C1 segment of cervical spinal cord (tissue), 14 donors: ENCODE measurements around the gene UROC1.

ENCODE experiments used
- DNase-seq, 14 donors: peaks; one replicate each; lab custom pipeline; 2025; lab: John Stamatoyannopoulos, UW

Gene UROC1

DNA sequence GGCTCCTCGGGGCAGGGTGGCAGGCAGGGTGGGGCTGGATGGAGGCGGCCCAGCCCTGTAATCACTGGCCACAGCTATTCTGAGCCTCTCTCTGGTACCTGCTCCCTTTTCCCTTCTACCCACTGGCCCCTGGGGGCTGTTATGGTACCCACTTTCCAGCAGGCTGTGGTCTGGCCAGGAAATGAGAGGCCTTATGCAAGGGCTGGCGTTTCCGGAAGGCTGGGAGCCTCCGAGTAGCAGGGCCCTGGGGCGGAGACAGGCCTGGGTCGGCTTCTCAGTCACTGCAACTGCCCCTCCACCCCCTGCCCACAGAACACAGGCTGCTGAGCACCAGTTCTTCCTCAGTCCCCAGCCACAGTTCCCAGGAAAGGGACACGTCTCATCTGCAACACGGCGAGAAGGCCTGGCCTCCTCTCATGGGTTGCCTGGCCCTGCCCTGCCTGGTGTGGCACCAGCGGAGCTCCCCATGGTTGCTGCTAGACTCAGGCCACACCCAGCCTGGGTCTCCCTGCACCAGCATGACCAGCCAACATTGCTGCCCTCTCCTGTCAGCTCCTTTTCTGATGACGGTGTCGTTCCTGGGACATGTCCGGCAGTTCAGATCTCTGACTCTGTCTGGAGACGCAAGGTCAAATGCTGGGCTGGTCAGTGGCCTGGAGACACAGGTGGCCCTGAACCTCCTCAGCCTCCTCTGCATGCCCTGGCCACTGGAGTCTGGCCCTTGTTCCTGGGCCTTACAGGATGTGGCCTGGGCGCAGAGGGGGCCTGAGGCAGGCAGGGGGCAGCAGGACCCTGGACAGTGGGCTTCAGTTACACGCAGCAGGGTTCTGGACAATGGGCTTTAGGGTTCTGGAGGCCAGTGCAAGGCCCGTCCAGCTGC is 12.8 kb upstream of the UROC1 start:
- DNase-seq: peak in 2 of 14 donors; percentile 24 to 54

DNA sequence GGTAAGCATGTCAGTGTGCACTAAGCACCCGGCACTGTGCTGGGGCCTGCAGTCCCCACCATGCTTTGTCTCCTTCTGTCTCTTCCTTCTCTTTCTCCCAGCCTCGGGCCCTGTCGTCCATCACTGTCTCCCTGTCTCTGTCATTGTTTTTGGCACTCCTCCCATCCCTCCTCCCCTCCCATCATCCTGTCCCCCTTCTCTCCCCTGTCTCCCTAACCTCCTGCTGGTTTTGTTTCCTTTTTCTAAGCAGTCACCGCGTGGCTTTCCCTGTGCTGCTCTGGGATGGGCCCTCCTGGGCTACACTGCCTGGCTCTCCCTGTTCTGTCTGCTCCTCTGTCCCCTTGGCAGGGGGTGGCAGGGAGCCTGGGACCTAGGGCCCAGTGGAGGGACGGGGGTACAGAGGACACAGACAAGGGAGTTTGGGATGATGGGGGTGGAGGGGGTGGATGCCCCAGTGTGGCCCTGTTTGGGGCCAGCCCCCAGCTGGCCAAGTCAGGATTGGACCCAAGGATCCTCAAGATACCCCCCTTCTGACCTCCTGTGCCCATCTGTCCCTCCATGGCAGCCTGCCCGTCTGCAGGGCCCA is 12.1 kb upstream of the UROC1 start:
- no peak for DNase-seq

DNA sequence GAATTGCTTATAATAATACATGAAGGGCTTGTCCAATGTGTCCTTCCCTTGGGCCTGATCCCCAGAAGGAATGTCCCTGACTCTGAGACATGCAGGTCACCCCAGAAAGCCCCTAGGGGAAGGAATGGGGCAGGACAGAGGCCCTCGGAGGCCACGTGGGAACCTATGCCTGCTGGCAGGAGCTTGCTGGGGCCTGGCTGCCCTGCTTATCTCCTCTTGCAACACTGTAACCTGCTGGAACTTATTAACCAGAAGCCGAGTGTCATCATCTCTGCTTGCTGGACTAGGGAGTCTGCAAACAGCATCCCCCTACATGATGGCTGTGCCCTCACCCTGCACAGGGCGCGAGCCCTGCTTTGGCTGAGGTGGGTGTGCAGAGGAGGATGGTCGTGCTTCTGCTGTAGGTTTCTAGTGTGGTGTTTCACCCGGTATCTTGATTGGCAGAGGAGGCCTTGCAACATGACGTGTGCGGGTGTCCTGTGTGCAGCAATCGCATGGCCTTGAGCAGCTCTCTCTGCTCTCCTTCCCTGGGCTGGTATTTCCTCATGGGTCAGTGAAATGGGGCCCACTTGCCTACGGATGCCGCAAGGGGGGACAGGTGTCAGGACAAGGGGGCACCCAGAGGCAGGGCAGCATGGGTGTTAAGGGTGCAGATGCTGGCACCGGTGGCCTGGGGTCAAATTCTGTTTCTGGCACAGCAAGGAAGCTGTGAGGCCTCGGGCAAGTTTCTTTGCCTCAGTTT is 11.4 kb upstream of the UROC1 start:
- DNase-seq: no peak

DNA sequence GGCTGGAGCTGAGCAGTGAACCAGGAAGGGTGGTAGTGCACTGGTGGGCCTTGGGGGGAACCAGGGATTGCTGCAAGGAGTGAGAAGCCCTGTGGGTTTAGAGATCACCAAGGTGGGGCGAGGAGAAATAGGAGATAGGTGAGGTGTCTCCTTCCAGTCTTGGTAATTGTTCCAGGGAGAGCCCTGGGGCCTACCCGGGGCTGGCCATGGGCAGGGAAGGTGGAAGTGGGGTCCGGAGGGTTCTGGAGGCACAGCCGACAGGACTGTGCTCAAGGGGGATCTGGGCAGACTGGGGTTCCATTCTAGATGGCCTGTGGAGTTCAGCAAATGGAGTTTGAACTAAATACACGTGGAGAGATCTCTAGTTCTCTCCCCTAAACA is 10.8 kb upstream of the UROC1 start:
- no peak for DNase-seq

DNA sequence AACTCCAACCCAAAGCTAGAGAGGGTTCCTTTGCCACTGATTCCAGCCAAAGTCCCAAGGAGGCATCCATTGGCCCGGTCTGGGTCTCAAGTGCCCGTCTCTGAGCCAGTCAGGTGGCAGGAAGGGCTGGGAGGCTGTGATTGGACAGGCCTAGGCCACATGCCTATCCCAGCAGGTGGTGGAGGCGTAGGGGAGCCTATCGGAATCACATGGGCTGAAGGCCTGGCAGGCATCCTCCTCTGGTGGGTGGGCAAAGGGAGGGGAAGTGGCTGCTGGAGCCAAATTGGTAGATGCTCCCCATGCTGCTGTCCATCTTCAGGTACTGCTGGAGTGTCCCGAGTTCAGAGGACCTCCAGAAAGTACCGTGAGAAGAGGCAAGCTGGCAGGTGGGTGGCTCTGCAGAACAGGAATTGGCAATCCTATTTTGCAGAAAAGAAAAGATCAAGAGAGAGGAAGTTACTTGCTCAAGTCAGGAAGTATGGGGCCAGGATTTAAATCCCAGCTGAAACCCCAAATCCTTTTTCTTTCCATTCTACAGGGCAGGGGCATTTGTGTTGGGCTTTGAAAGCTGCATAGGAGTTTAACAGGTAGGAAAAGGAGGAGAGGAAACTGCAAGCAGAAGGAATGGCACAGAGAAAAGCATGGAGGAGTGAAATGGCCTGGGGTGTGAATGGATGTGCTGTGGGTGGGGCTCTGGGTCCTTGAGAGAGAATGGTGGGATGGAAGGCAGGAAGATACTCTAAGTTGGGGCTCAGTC is 10.1 kb upstream of the UROC1 start:
- no peak for DNase-seq

DNA sequence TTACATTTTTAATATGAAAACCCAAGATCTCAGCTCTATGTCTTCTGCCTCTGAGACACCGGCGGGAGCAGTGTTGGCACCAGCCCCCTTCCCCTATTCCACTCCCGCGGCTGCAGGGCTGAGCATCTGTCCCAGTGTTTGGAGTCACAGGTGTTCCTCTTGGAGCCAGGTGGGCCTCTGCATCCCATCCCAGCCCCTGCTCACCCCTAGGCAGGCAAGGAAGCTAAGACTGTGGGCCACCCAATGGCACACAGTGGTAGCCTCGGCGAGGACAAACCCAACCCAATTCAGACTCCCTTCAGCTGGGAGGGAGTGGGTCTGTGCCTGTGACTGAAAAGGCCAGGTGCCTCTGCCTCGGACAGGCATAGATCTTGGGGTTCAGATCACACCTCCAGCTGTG is 9.4 kb upstream of the UROC1 start:
- DNase-seq: no peak

DNA sequence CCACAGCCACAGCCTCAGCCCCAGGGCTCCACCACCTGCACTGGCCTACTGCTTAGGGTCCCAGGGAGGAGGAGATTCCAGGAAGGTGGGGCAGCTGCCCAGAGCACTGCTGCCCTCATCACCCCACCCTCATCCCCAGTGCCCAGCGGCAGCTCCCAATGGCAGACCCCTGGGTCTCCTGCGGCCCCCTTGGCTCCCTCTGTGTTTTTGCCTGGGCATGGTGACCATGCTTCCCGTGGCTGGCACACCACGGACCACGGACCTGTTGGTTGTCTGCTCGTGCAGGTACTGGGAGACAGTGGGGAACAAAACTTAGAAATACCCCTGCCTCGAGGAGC is 9.1 kb upstream of the UROC1 start:
- DNase-seq: no peak

DNA sequence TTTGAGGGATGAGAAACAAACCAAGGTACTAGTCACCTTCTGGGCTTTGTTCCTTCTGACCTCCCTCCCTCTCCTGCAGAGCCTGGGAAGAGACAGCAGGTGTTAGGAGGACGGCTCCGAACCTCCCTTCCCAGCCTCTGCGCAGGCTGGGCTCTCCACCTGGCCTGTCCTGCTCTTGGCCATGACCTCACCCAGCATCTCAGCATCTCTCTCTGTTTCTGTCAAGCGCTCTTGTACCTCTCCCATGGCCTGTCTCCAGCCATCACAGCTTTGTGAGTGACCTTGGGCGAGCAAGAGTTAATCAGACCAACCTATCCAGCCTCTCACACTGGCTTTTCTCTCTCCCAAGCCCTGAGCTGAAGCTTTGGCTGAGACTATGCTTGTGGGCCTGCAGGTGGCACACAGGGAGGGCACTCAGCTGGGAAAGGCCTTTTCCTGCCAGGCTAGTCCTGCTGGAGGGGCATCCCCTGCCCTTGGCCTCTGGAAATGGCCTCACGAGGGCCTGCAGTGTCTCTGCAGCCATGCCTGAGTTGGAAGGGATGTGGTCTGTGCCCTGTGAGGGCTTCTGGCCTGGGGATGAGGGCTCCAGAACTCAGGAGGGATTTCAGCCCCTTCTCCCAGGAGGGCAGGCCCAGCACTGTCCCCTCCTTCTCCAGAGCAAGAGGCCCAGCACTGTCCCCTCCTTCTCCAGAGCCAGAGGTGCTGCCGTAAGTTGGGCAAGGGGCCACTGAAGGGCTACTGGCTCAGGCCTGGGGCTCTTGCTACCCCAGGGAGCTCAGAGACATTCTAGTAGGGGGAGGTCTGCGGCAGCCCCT is 8.5 kb upstream of the UROC1 start:
- no peak for DNase-seq

DNA sequence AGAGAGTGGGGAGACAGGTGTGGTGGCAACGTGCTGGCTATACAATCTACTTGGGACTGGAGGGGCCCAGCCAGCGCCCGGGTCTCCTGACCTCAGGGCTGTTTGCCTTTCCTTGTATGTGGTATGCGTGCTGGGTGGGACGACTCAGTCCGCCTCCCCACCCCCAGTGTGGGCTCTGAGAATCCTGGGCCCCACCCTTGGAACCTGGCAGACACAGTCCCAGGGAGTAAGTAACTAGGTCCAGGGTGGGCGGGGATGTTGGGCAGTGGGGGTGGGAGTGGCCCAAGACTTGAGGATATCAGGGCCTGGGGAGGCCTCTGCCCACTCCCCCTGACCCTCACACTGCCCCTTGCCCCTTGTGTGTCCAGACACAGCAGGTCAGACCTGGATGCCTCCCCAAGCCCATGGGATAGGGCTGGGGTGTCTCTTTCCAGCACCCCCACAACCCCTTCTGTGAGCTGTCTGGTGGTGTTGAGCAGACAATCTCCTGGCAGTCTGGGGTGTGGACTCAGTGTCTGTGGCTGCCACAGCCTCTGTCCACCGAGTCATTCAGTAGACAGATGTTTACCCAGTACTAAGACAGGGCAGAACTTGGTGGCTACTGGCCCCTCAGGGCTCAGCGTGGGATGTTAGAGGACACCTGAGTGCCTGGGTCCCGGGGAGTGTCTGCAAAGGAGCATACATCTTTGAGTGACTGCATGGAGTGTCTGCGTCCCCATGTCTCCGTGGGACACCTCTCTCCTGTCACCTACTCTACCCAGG is 7.7 kb upstream of the UROC1 start:
- no peak for DNase-seq

DNA sequence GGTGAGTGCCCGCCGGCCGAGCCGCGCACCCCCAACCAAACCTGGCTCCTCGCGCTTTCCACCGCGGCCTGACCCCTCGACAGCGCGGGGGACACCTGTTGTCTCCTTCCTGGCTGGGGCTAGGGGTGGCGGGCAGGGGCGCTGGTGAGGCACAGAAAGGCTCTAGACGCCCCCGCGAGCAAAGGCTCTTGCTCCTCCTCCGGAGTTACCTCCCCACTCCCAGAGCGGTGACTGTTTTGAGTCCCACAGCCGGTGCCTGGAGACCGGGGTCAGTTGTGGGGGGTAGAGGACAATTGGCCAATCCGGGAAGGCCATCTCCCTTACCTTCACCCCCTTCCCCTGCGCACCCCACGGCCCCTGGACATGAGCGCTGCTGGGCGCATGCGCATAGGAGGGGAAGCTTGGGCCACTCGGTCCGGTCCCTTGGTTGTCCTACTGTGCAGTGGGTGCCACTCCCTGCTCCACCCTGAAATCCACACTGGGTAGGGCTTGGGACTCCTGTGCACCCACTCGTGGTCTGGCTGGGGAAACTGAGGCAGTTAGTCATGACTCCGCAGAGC is 6.9 kb upstream of the UROC1 start:
- no peak for DNase-seq

DNA sequence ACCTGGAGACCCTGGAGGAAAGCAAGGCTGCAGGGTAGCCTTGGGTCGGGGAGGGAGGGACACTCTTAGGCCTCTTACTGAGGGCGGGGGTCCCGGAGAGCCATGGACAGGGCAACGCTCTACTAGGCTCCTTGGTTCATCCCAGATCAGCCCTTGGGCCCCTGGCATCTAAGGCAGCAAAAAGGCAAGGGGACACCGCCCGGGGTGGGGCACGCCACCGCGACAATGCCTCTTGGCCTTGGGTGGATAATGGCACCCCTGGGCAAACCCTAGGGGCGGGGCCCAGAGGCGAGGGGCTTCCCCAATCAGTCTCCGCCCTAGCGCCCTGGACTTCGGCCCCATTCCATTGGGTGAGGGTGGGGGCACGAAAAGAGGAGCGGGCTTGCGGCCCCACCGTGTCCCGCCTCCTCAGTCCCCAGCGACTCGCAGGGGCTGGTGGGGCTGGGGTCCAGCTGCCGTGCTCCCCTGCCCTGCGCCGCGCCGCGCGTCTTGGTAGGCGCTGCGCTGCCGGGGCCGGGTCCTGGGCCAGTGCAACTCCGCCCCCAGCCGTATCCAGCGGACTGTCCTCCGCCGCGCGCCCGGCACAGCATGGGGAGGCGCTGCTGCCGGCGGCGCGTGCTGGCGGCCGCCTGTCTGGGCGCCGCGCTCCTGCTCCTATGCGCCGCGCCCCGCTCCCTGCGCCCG is 6.3 kb upstream of the UROC1 start, which contains the start of gene CHST13:
CHST13 (plus strand) TSS at position 411 of the 684 bp plus-strand sequence; CDS start at position 589, 178 bp downstream.
- DNase-seq: no peak

DNA sequence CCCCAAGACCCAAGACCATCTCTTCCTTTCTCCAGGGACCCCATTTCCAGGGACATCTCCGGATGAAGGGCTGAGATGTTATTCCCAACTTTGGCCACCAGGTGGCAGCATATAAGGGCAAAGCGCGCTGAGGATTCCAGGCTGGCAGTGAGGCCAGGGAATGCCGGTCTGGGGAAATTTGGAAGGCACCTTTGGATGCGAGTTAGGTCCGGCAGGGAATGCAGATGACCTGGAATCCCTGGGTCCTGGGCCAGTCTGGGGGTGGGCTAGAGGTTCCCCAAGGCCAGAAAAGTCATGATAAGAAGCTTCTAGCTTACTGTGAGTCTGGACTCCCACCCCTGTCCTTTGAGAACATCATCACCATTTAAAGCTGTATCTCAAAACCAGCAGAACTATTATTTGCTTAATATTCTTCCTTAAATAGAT is 4.8 kb upstream of the UROC1 start:
- DNase-seq: peak in 10 of 14 donors; percentile 6 to 56 (median 27)

DNA sequence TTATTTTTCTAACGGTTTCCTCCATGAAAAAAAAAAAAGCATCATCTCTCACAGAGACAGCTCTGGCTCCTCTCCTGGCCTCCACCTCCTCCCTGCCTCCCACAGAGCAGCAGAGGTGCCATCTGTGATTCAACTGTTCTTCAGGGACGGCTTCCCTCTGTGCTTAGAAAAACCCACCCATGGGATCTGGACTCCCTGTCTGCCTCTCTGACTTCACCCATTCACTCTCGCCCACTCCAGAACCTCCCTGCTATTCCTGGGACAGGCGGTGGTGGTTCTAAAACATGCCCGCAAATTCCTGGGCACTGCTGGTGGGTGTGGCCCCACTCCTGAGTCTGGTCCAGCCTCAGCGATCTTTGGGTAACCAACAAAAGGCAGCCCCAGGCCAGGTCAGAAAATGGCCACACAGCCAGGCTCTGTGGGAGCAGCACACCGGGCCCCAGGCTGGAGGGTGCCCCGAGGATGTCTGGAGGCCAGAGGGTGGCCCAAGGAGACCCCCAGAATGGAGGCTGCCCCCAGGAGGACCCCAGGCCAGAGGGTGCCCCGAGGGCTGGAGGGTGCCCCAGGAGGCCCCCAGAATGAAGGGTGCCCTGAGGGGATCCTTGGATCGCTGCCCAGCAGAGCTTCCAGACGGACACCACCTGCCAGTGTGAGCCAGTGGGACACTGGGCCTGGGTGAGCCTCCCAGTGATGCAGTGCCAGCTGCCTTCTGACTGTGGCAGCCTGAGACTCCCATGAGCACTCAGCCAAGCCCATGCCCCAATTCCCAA is 3.7 kb upstream of the UROC1 start:
- DNase-seq: no peak

DNA sequence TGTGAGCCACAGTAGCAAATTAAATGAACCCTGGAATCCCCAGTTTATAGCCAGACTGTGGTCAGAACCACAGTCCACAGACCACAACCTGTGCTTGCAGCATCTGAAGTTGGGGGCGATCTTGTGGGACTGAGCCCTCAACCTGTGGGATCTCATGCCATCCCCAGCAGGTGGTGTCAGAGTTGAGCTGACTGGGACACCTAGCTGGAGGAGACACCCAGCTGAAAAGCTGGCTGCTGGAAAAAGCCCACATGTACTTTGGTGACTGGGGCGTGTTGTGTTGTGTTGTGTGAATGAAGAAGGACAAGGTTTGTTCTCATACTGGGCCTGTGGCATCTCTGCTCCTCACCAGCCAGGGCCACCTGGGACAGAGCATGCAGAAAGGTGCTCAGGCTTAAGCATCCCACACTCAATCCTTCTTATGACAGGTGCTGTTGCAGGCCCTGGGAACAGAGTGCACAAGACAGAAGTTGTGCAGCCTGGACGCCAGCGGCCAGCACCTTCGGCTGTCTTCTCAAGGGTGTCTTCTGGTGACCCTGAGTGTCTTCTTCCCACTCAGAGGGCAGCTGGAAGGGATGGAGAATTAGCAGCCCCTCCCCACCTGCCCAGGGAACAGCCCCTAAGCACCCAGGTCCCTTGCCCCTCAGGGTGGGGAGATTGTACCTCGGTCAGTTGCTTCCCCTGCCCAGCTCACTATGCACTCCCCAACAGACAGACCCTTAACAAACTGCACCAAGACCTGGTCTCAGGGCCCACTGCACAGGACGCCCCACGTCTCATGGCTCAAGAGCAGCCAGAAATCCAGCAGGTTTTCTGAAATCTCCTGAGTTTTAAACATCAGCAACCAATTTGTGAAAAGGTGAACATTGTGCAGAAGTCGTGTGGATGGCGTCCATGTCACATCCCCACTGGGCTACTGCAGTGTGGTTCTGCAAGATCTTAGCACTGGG is 2.2 kb upstream of the UROC1 start:
- DNase-seq: no peak

DNA sequence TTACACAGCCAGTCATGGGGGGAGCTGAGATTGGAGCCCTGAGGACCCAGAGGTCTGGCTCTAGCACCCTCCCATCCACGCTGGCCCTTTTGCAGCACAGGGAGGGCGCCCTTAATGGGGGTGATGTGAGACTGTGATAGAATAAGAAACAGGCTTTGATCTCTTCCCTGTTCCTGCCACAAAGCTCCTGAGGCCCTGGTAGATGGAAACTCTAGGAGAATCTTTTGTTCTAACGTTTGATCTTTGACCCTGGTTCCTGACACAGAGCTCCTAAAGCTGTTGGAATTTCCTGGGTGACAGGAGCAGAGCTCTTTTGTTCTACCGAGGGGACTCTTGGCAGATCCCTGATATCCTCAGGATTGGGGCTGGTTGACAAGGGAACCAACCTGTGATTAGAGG is 1.2 kb upstream of the UROC1 start:
- no peak for DNase-seq

DNA sequence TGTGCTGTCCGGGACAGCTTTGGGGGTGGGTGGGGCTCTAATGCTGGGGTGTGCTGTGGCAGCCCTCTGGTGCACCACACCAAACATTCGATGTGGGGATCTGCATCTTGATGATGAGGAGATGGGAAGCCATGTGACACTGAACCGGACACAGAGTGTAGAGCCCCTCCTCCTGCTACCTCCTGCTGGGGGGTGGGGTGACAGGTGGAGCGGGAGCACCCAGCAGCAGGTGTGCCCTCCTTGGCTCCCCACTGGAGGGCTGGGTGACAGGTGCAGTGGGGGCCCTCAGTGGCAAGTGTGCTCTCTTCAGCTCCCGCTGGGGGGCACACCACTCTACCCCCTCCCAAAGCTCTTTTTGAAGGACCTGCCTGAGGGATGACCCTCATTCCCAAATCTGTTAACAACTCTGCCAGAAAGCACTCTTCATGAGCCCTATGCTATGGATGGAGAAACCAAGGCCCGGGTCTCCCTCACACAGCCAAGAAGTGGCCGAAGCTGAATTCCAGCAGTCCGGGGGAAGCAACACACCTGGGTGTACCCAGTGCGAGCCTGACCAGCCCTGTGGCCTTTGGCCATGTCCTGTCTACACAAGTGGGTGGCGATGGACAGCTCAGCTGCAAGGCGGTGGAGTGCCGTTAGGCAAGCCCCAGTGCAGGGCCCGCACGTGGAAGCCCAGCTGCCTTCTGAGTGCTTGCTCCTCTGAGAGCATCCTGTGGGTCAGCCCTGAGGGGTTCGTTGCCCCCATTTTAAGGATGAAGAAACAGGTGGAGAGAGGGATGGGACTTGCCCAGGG is 609 bp upstream of the UROC1 start:
- DNase-seq: no peak

DNA sequence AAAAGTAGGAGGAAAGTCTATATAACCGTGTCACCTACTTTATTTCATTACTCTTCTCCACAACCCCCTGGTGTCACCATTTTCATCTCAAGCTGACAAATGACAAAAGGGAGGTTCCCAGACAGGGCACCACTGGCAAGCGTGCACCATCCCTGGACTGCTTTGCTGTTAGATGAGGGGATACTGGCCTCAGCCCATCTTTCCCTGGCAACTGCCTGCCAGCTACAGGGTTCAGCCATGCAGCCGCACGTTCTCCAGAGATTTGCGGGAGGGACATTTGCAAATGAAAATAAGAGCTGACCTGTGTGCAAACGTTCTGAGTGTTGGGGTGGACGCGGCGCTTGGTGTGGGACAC is 660 bp downstream of the UROC1 start:
- DNase-seq: no peak
